HEK293T (cell line): ENCODE results near the gene SLC25A21.

Source experiments
- BHLHE40 ChIP-seq: fragments of 450-650 bp; IDR thresholded peaks from 2 replicates; pipeline ENCODE4 v1.6.1; 2016; ENCODE audit warnings: mild to moderate bottlenecking, moderate library complexity, borderline replicate concordance
- L3MBTL2 ChIP-seq: fragments of 450-650 bp; conservative IDR thresholded peaks from 2 replicates; pipeline ENCODE4 v1.6.1; 2016; ENCODE audit warnings: mild to moderate bottlenecking

DNA sequence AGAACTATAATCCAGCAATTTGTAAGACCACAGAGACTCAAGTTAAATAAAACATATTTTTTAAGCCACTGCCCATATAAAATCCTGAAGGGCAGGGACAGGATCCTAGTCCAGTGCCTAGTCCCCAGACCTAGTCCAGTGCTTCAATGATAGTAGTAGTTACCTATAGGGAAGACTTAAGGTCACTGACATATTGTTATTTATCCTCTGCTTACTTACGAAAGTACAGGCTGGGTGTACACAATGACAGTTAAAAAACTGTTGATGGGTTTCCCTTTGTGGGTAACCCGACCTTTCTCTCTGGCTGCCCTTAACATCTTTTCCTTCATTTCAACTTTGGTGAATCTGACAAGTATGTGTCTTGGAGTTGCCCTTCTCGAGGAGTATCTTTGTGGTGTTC, 192.5 kb downstream of the SLC25A21 start:
- TF ChIP-seq BHLHE40 (no peak), L3MBTL2 (no peak)
